ENCODE results near the gene ANO3. TPM values are rescaled to one million over a fixed set of nuclear protein-coding genes. Genes with fewer than 3 reads are reported as not detected.

Gene ANO3
- total and polyA plus RNA-seq, 2 of the 4 experiments (the other 2 are of a cell fraction): 0.02 to 0.18 TPM

DNA sequence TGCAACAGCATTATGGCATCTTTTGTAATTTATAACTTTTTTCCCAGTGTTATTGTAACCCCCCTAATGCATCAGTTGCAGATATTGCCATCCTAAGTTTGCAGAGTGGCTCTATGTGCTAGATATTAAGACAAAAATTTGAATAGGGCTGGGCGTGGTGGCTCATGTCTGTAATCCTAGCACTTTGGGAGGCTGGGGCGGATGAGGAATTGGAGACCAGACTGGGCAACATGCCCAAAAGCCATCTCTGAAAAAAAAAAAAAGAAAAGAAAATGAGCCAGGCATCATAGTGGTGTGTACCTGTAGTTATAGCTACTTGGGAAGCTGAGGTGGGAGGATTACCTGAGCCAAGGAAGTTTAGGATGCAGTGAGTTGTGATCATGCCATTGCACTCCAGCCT lies 290.3 kb downstream of the ANO3 start:
- Histone ChIP-seq H3K18ac (ENCODE audit: low read depth, low read length) (no peak overlapping the region), H3K4me3 (ENCODE audit: insufficient read depth, low read depth, low read length) (no peak overlapping the region), H3K27me3 (ENCODE audit: control insufficient read depth, insufficient read depth, low read length) (no peaks in the 10 kb centered on the region), H3K14ac (replicated peaks; ENCODE audit: low read depth, low read length) (no peak overlapping the region), H2BK15ac (ENCODE audit: low read depth, low read length) (no peak overlapping the region), H2BK5ac (ENCODE audit: low read depth, low read length, poor library complexity, severe bottlenecking) (no peak overlapping the region), H3K9me3 (ENCODE audit: control insufficient read depth, insufficient read depth, low read length) (no peaks in the 10 kb centered on the region), H4K8ac (ENCODE audit: low read depth in 2 of 2, low read length in 2 of 2) (no peak overlapping the region), H3K9me1 (ENCODE audit: insufficient read depth, low read length) (no peaks in the 10 kb centered on the region), H3K23ac (ENCODE audit: low read depth, low read length) (no peak overlapping the region), H2AFZ (replicated peaks; ENCODE audit: low read length, poor library complexity) (no peak overlapping the region), H3K9ac (ENCODE audit: low read depth, low read length) (no peak overlapping the region), H2AK9ac (replicated peaks; ENCODE audit: low read depth, low read length, poor library complexity) (no peak overlapping the region), H2BK120ac (ENCODE audit: low read depth, low read length) (no peak overlapping the region), H3K27ac (ENCODE audit: insufficient read depth, low read length) (no peak overlapping the region), H4K5ac (ENCODE audit: low read depth, low read length) (no peak overlapping the region), H3K79me1 (ENCODE audit: low read depth in 1 of 2, low read length in 2 of 2) (no peaks in the 10 kb centered on the region), H3K4me1 (ENCODE audit: control insufficient read depth, insufficient read depth, low read length) (no peaks in the 10 kb centered on the region), H4K20me1 (ENCODE audit: insufficient read depth, low read length) (no peaks in the 10 kb centered on the region), H2BK20ac (ENCODE audit: low read depth, low read length) (no peak overlapping the region), H2AK5ac (ENCODE audit: low read depth, low read length) (no peak overlapping the region), H3K56ac (ENCODE audit: extremely low read depth, insufficient read depth, low read length) (no peak overlapping the region), H3K4me2 (ENCODE audit: low read depth, low read length) (no peak overlapping the region), H4K91ac (ENCODE audit: insufficient read depth, low read depth, low read length) (no peak overlapping the region), H3K4ac (ENCODE audit: low read depth, low read length) (no peak overlapping the region), H3K36me3 (ENCODE audit: control insufficient read depth, insufficient read depth, low read length) (no peaks in the 10 kb centered on the region)
- BruUV-seq (replicated peaks): no TSS peak
- dilution Hi-C loops (cut with HindIII; ENCODE audit: low sequenced_read_pairs, unreplicated experiment): no loop called here
- no peak for TF ChIP-seq FOS (IDR thresholded peaks at IDR 0.05; ENCODE audit: low read depth, low read length)
- no peak for TF ChIP-seq CHD1 (IDR thresholded peaks at IDR 0.05; ENCODE audit: low read depth, low read length)
- no peak for TF ChIP-seq BHLHE40 (IDR thresholded peaks at IDR 0.05; ENCODE audit: low read depth, low read length)
- no peak for TF ChIP-seq RAD21 (IDR thresholded peaks at IDR 0.05; ENCODE audit: low read length)
- no peak for TF ChIP-seq POLR2A (IDR thresholded peaks at IDR 0.05; ENCODE audit: low read depth, low read length)
- DNase-seq (no peak), ATAC-seq (ENCODE audit: low read depth) (no peak)
- in situ Hi-C loops (cut with MboI; ENCODE audit: low sequenced_read_pairs): no loop called here
- POLR2A ChIA-PET (ENCODE audit: unreplicated experiment): no interaction called here
- no CpG with 5 or more reads among the region's 2 CpGs for WGBS, 2 experiments (ENCODE audit: extremely low coverage in 2 of 2, insufficient read length in 1 of 2)
- CTCF ChIA-PET: no interaction called here
- intact Hi-C loops (cut with micrococcal nuclease): no loop called here
